Inflammatory macrophage (primary cell): ENCODE results near the gene ZSWIM6.

ENCODE experiments used
- DNase-seq, 2 donors: peaks; one replicate each; pipeline ENCODE4 v3.0.0-alpha.2; 2020 to 2022

Gene ZSWIM6

GRCh38 chr5:61333321-61333953 is 1.4 kb downstream of the ZSWIM6 start:
- peak; percentile 76 to 86 for DNase-seq

DNA sequence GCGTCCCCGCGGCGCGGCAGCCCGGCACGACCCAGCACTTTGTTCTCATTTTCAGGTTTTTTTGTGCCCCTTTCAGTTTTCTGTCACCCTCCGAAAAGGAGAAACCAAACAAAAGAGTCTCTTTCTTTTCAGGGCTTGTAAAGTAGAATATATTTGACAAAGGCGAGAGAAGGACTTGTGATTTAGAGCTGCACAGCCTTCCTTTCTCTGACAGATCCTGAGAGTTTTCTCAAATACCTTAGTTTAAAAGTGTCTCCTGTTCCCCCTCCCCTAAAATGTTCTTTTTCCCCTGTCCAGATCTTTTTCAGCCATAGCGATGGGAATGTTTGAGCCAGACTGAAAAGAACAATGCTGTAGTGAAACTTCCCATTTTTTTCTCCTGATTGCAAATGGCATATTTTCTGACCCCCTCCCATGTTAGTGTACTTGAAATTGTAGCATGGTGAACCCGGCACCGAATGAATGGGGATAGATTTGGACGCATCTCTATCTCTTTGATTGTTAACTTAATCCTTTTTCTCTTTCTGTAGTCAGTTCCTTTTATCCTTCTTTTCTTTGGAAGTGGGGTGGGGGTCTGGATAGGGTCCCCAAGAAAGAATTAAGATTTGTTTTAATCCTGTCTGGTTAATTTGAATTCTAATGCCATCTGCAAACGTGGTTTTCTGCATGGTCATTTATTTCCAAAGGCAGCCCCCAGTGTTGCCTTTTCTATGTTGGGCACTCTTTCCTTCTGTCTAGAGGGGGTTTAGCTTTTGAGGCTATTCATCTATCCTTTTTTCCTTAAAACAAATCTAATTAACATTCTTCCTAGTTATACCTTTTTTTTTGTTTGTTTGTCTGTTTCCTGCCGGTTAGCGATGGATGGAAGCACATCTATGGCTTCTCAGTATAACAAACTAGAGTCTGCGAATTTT is 2.2 kb downstream of the ZSWIM6 start:
- no peak for DNase-seq

DNA sequence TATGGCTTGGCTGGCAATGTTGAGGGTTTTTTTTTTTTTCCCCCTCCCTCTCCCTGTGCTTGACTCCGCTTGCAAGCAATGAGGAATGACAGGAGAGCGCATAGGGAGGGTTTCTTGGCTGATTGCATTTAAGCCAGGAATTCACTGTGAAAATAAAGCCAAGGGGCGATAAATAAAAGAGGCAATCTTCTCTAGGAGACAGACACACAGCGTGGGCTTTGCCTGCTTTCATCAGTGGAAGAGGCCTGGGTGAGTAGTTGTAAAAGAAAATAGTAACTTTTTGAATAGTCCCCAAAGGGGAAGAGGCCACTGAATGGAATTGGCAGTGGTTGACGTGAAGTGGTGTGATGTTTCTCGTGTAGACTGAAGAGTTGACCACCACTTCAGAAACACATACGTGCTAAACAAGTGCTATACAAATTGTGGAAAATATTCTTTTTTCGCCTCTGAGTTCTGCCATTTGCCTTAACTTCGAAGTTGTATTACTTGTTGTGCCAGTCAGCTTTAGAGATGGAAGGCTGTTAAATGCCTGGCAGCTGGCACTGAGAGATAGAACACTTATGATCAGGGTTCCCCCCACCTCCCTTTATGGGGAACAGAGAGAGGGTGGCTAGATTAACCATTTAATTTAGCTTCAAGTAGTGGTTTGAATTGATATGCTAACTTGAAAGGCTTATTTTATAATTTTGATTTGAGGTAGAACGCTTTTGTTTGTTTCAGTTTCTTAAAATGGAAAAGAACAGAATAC is 3.0 kb downstream of the ZSWIM6 start:
- DNase-seq, result no peak

DNA sequence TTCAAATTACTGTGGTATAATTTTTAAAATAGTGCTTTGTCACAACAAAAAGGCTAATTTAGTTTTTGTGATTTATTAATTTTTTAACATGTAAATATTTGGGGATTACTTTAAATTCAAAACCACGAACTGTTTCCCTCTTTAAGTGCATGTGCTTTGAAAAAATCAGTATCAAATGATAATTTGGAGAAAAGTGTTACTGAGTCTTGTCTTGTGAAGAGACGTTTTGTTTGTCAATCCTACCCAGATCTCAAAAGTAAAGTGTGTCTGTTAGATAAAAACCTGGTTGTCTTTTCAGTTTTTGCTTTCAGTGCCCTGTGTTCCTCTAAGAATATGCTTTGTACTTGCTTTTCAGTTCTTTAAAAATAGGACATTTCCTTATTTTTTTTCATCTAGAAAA is 7.7 kb downstream of the ZSWIM6 start:
- DNase-seq, result no peak

GRCh38 chr5:61340775-61341361 is 8.8 kb downstream of the ZSWIM6 start:
- no peak for DNase-seq

DNA sequence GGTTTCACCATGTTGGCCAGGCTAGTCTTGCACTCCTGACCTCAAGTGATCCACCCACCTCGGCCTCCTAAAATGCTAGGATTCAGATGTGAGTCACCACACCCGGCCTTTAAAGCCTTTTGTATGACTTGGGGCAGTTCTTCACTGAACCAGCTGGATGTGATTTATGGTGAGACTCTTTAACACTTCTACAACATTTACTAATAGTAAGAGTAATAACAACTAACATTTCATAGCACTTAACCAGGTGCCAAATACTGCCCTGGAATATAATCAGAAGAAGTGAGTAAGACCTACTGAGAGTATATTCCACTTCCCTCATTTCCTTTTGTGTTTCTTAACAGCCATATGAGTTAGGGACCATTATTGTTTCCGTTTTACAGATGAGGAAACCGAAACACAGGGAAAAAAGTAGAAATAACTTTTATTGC is 10.0 kb downstream of the ZSWIM6 start:
- DNase-seq, result peak; percentile 80 to 82

DNA sequence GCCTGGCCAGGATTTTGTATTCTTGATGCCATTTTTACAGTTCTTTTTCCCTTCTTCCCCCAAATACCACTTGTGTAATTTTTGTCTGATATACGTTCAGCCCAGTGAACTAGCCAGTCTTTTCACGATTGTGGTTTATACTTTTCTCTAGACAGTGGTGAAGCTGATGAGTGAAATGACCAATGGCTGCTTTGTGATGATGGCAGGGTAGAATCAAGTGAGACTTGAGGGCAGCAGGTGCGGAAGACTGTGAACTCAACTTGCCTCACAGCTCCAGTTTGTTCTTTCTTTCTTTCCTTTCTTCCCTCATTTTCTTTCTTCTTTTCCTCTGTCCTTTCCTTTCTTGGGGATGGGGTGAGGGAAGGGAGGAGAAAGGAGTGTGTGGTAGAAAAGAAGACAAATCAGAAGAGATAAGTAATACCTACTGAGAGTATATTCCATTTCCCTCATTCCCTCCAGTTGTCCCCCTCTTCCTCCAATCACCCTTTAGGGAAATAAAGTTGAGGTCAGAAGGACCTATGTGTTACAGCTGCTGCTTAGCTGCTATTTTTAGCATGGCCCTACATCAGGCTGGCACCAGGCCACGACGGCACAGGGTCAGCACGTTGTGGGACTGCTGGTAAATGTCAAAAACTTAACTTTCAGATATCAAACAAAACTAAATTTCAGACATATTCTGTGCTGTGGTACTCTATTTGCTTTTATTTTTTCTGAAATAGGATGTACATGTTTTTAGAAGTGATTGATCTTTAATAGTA is 12.3 kb downstream of the ZSWIM6 start:
- DNase-seq, result no peak

- DNase-seq, result no peak
Observed at GRCh38 chr5:61346511-61346910, 14.5 kb downstream of the ZSWIM6 start.

DNA sequence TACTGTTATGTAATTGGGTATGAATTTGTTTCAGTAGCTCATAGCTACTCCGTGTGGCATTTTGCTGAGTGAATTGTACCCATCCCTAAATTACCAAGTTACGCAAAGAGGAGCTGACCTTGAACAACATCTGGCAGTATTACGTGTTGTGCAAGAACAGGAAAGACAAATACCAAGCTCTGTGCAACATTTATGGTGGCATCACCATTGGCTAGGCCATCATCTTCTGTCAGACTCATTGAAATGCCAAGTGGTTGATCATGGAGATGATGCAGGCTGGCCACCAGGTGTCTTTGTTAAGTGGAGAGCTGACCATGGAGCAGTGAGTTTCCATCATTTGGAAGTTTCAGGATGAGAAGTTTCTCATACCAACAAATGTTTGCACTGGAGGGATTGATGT is 15.0 kb downstream of the ZSWIM6 start:
- DNase-seq, result peak; percentile 32 to 63

DNA sequence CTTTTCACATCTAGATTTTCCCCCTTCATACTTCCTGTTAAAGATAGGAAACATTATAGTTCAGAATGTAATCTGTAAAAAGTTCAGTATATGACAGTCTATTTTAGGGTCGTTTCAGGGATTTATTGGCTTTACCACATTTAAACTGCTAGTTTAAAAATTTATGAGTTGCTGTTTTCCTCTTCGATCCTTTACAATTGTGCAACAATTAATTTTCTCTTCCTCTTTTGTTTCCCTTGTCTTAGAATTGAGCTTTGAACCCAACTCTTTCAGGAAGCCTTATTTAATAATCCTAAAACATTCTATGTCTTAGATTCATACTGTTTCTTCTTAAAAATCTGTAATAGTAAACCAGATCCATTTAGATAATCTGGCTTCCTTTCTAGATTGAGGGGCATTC is 16.4 kb downstream of the ZSWIM6 start:
- peak in 1 of 2 donors; percentile 48 for DNase-seq

DNA sequence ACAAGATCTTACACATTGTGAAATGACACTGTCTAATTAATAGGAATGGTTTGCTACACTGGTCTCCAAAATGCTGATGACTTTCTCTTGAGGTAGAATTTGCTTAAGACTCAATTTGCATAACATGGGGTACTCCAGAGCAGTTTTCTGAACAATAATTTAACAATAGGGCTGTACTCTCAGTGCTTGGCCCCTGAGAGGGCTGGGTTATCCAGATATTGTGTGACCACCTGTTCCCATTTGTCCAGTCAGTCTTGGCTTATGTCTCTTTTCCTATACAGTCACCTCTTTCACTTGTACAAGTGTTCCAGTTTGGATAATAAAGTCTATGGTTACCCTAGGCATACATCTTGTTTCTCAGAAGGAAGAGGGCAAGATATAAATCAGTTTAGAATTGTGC is 17.9 kb downstream of the ZSWIM6 start:
- no peak for DNase-seq

GRCh38 chr5:61350535-61350934 is 18.5 kb downstream of the ZSWIM6 start:
- no peak for DNase-seq

DNA sequence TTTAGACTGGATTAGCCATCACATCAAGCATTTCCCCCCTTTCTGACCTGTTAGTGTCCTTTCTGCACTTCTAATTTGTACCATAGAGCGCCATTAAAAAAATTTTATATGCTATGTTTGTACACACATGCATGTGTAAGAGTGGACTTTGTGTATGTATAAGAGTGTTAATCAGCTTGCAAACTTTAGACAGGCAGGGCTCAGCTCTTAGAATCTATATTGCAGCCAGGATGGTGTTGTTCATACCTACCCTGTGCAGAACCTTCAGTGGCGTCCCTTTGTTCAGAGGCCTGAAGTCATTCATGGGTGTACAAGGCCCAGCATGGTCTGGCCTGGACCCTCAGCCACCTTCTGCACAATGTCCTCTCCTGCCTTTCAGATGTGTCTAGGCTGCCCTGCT is 19.7 kb downstream of the ZSWIM6 start:
- no peak for DNase-seq

GRCh38 chr5:61352180-61352579 is 20.1 kb downstream of the ZSWIM6 start:
- no peak for DNase-seq

- DNase-seq, result no peak
Observed at GRCh38 chr5:61352612-61353156, 20.6 kb downstream of the ZSWIM6 start.

- no peak for DNase-seq
Observed at GRCh38 chr5:61353293-61353692, 21.2 kb downstream of the ZSWIM6 start.

DNA sequence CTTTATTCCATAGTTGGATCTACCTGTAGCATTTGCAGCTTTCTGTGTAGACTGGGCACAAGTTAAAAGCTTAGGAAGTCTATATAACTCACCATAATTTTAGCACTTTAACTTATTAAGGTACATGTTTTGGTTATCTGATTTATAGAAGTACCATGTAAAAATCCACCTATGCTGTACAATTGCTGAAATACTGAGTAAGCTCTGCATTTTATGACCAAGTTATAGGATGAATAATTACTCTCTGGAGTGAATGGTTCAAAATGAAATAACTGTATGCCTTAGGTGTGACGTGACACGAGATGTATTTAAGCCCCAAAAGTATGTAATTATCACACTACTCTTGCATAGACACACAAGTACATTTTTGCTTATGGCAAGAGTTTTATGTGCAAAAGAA is 22.1 kb downstream of the ZSWIM6 start:
- DNase-seq, result no peak

DNA sequence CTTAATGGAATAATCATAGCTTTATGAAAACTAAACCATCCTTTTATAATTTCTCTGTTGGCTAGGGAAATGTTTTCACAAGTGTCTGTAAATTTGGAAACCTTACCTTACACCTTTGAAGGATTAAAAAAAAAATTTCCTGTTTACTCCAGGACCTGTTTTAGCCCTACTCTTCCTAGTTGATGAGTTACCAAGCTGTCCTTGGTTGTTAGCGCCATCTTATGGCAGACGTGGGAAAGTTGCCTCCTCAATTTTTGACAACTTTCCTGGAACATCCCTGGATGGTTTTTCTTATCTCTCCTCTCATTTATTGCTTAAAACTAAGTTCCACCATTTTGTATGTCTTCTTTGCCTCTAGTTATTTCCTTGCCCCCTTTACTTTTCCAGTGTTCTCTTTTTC is 25.7 kb downstream of the ZSWIM6 start:
- peak; percentile 17 to 40 for DNase-seq

- no peak for DNase-seq
Observed at GRCh38 chr5:61362796-61363368, 30.8 kb downstream of the ZSWIM6 start.

DNA sequence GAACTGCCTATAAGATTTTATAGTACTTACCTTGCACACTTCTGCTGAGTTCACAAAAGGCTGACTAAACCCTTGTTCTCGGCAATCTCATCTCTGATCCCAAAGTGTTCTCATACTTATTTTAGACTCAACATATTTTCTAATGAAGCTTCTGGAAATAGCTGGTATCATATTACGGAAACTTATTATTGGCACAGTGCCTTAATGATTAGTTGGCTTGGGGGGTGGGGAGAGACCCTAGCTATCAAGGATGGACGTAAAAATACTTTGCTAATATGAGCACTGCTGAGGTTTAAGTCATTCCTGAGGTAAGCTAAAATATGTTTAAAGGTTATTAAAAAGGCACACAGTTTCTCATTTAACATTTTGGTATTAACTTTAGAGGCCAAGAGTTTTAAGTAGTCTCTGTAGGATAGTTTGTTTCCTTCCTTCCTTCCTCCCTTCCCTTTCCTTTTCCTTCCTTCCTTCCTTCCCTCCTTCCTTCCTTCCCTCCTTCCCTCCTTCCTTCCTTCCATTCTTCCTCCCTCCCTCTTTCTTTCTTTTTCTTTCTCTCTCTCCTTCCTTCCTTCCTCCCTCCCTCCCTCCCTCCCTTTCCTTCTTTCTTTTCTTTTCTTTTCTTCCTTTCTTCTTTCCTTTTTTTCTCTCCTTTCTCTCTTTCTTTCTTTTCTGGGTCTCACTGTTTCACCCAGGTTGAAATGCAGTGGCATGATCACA is 31.5 kb downstream of the ZSWIM6 start:
- DNase-seq, result no peak
